ENCODE measurements around the gene RHBG. TPM values are rescaled to one million over a fixed set of nuclear protein-coding genes. Genes with fewer than 3 reads are reported as not detected.
"Not testable (repeated sequence)": the region's sequence is repeated elsewhere in the genome, so short reads cannot be mapped to it uniquely, and the experiment has no call there.

The RHBG gene
- total RNA-seq = not detected

- no peak for DNase-seq
Measured at GRCh38 chr1:156368889-156369684, at the start of gene RHBG. RHBG (plus strand) TSS chr1:156369211; CDS start chr1:156369250, 39 bp downstream.

- no peak for DNase-seq
Measured at GRCh38 chr1:156319664-156320063, 49.3 kb upstream of the RHBG start.

- DNase-seq = no peak
Measured at GRCh38 chr1:156320560-156320959, 48.5 kb upstream of the RHBG start.

GRCh38 chr1:156323179-156323578 lies 45.8 kb upstream of the RHBG start:
- DNase-seq = not testable (repeated sequence)

- DNase-seq = no peak
Measured at GRCh38 chr1:156336242-156336641, 32.8 kb upstream of the RHBG start.

GRCh38 chr1:156337052-156337887 lies 31.7 kb upstream of the RHBG start:
- DNase-seq = no peak

- no peak for DNase-seq
Measured at GRCh38 chr1:156337888-156338179, 31.2 kb upstream of the RHBG start.

- peak; percentile 97 for DNase-seq
Measured at GRCh38 chr1:156338180-156338976, 30.6 kb upstream of the RHBG start, which contains the start of the genes CCT3 and TSACC. CCT3 (minus strand) TSS chr1:156338292; CDS start chr1:156338184, 108 bp downstream. TSACC (plus strand) TSS chr1:156338526; CDS start chr1:156339758, 1,232 bp downstream.

- DNase-seq = no peak
Measured at GRCh38 chr1:156342166-156342955, 26.6 kb upstream of the RHBG start.

GRCh38 chr1:156344409-156344808 lies 24.6 kb upstream of the RHBG start:
- no peak for DNase-seq

- DNase-seq = not testable (repeated sequence)
Measured at GRCh38 chr1:156346035-156346434, 23.0 kb upstream of the RHBG start.

GRCh38 chr1:156346636-156347035 lies 22.4 kb upstream of the RHBG start:
- DNase-seq = no peak

- no peak for DNase-seq
Measured at GRCh38 chr1:156347331-156347730, 21.7 kb upstream of the RHBG start.

GRCh38 chr1:156352481-156352880 lies 16.5 kb upstream of the RHBG start:
- not testable (repeated sequence) for DNase-seq

- DNase-seq = no peak
Measured at GRCh38 chr1:156356262-156356874, 12.6 kb upstream of the RHBG start.

- DNase-seq = no peak
Measured at GRCh38 chr1:156356875-156357534, 12.0 kb upstream of the RHBG start.

- no peak for DNase-seq
Measured at GRCh38 chr1:156357977-156358376, 11.0 kb upstream of the RHBG start.

GRCh38 chr1:156358641-156359040 lies 10.4 kb upstream of the RHBG start:
- no peak for DNase-seq

- no peak for DNase-seq
Measured at GRCh38 chr1:156359249-156359648, 9.8 kb upstream of the RHBG start.

GRCh38 chr1:156359973-156360372 lies 9.0 kb upstream of the RHBG start:
- no peak for DNase-seq

GRCh38 chr1:156360534-156360933 lies 8.5 kb upstream of the RHBG start:
- DNase-seq = no peak

Measured in occipital lobe (tissue), 2 donors.